K562 (cell line): Measurements from ENCODE around the gene DAPK1.

Experiments
- SMC3 ChIP-seq: conservative IDR thresholded peaks from 2 replicates; pipeline ENCODE4 v1.6.1; 2011; ENCODE audit warnings: low read depth, low read length, improper control_type of control experiment; ENCODE audit not compliant: insufficient read depth
- TF ChIP-seq, protein P1 (sequence below): sonication (generic); formaldehyde crosslinking; IDR thresholded peaks from 2 replicates; pipeline ENCODE4 v1.8.0; 2023; ENCODE audit warnings: mild to moderate bottlenecking, missing genetic modification reagents
- TF ChIP-seq, protein P2 (sequence below), 3 experiments: IDR thresholded peaks in 2 of 3; conservative IDR thresholded peaks in 1 of 3; 2 replicates each; pipeline ENCODE4 v1.5.1; 2011 to 2012; ENCODE audit warnings: low read length in 3 of 3, mild to moderate bottlenecking in 3 of 3, control low read depth in 2 of 3, improper control_type of control experiment in 1 of 3, inconsistent platforms in 1 of 3, low read depth in 1 of 3, mixed read lengths in 1 of 3, moderate library complexity in 1 of 3; ENCODE audit not compliant: insufficient read depth in 2 of 3

DNA sequence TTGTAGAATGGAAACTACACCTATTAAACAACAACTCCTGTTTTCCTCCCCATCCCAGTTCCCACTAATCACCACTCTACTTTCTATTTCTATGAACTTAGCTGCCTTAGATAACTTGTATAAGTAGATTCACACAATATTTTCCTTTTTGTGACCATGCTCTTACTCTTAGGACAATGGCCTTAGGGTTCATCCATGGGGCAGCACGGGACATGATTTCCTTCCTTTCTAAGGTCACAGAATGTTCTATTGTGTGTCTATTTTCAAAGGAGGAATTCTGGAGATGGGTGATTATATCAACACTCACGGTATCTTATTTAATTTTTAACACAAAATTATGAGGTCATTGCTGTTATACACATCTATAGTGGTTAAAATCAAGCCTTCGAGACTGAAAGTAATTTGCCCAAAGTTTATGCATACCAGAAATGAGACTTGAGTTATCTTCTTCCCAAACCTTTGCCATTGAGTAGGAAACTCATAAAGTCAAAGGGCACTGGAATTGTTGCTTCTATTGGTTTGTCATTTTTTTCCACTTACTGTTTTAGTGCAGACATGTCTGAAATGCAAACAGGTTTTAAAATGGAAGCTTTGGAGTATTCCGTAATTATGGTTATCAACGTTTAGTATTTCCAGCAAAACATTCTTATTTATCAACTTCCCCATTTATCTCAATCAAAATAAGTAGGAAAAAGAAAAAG lies 251.8 kb downstream of the DAPK1 start:
- no peak for TF ChIP-seq SMC3
- TF ChIP-seq, protein P1, sequence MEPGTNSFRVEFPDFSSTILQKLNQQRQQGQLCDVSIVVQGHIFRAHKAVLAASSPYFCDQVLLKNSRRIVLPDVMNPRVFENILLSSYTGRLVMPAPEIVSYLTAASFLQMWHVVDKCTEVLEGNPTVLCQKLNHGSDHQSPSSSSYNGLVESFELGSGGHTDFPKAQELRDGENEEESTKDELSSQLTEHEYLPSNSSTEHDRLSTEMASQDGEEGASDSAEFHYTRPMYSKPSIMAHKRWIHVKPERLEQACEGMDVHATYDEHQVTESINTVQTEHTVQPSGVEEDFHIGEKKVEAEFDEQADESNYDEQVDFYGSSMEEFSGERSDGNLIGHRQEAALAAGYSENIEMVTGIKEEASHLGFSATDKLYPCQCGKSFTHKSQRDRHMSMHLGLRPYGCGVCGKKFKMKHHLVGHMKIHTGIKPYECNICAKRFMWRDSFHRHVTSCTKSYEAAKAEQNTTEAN: no peak
- TF ChIP-seq, protein P2, sequence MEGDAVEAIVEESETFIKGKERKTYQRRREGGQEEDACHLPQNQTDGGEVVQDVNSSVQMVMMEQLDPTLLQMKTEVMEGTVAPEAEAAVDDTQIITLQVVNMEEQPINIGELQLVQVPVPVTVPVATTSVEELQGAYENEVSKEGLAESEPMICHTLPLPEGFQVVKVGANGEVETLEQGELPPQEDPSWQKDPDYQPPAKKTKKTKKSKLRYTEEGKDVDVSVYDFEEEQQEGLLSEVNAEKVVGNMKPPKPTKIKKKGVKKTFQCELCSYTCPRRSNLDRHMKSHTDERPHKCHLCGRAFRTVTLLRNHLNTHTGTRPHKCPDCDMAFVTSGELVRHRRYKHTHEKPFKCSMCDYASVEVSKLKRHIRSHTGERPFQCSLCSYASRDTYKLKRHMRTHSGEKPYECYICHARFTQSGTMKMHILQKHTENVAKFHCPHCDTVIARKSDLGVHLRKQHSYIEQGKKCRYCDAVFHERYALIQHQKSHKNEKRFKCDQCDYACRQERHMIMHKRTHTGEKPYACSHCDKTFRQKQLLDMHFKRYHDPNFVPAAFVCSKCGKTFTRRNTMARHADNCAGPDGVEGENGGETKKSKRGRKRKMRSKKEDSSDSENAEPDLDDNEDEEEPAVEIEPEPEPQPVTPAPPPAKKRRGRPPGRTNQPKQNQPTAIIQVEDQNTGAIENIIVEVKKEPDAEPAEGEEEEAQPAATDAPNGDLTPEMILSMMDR (IDR thresholded peaks at IDR 0.05 in 2 of 3, conservative IDR thresholded peaks at IDR 0.05 in 1 of 3; ENCODE audit: insufficient read depth in 2 of 3, low read depth in 1 of 3, low read length in 3 of 3): no peak
